ENCODE data around the gene TXNDC2. TPM values are rescaled to one million over a fixed set of nuclear protein-coding genes. Genes with fewer than 3 reads are reported as not detected.

Gene TXNDC2
- total and polyA plus RNA-seq, 4 donors: under 0.01 to 0.09 TPM; not detected in 2

- WGBS: 80% methylated on average over 3 of the region's 3 CpGs
- peaks cover 8 to 45% (median 34%) of the 10 kb centered on the region in 4 donors for H3K4me1 ChIP-seq (ENCODE audit: control insufficient read depth in 4 of 4, insufficient read depth in 4 of 4, low read length in 3 of 4)
- no peaks in the 10 kb centered on the region for H3K36me3 ChIP-seq (ENCODE audit: control insufficient read depth in 4 of 4, insufficient read depth in 3 of 4, low read depth in 1 of 4, low read length in 3 of 4)
- no peak overlapping the region for H3K27ac ChIP-seq (ENCODE audit: low read depth in 1 of 2, low read length in 2 of 2)
- H3K27me3 ChIP-seq (ENCODE audit: control insufficient read depth in 4 of 4, insufficient read depth in 4 of 4, low read length in 3 of 4): no peaks in the 10 kb centered on the region
- no peak for TF ChIP-seq CTCF (IDR thresholded peaks at IDR 0.05; ENCODE audit: low read depth, low read length, missing input control)
- no peak for TF ChIP-seq RXRA (IDR thresholded peaks at IDR 0.05)
- TF ChIP-seq HNF4A (conservative IDR thresholded peaks at IDR 0.05): no peak
- TF ChIP-seq REST (IDR thresholded peaks at IDR 0.05): no peak
- TF ChIP-seq RAD21 (IDR thresholded peaks at IDR 0.05): no peak
- TF ChIP-seq FOXA1 (IDR thresholded peaks at IDR 0.05): no peak
- TF ChIP-seq NR2F2 (IDR thresholded peaks at IDR 0.05): no peak
- no peak for TF ChIP-seq EGR1 (IDR thresholded peaks at IDR 0.05; ENCODE audit: low read depth in 2 of 2)
- TF ChIP-seq ATF3 (IDR thresholded peaks at IDR 0.05): no peak
- TF ChIP-seq HNF4G (IDR thresholded peaks at IDR 0.05): no peak
- no peak overlapping the region for H3K4me3 ChIP-seq (ENCODE audit: low read depth in 1 of 3, low read length in 3 of 3)
- no peaks in the 10 kb centered on the region for H3K9me3 ChIP-seq (ENCODE audit: control insufficient read depth in 4 of 4, low read length in 3 of 4)
- H3K9ac ChIP-seq (ENCODE audit: low read depth in 1 of 2, low read length in 2 of 2): no peak overlapping the region
- no peak for DNase-seq (ENCODE audit: low spot score)
Measured at GRCh38 chr18:9916808-9917207, 31.0 kb downstream of the TXNDC2 start.

- no peak for DNase-seq (ENCODE audit: low spot score)
- Histone ChIP-seq H3K27me3 (ENCODE audit: control insufficient read depth in 4 of 4, insufficient read depth in 4 of 4, low read length in 3 of 4) (no peaks in the 10 kb centered on the region), H3K4me3 (ENCODE audit: low read depth in 1 of 3, low read length in 3 of 3) (no peak overlapping the region), H3K9me3 (ENCODE audit: control insufficient read depth in 4 of 4, low read length in 3 of 4) (no peaks in the 10 kb centered on the region), H3K4me1 (ENCODE audit: control insufficient read depth in 4 of 4, insufficient read depth in 4 of 4, low read length in 3 of 4) (peaks cover 8 to 42% (median 31%) of the 10 kb centered on the region in 4 donors), H3K36me3 (ENCODE audit: control insufficient read depth in 4 of 4, insufficient read depth in 3 of 4, low read depth in 1 of 4, low read length in 3 of 4) (no peaks in the 10 kb centered on the region), H3K9ac (ENCODE audit: low read depth in 1 of 2, low read length in 2 of 2) (no peak overlapping the region), H3K27ac (ENCODE audit: low read depth in 1 of 2, low read length in 2 of 2) (peak overlapping the region in 1 of 2 donors; percentile 17)
- TF ChIP-seq TAF1 (conservative IDR thresholded peaks at IDR 0.05): no peak
- no peak for TF ChIP-seq REST (IDR thresholded peaks at IDR 0.05)
- no peak for TF ChIP-seq CTCF (IDR thresholded peaks at IDR 0.05; ENCODE audit: low read depth, low read length, missing input control)
- no peak for TF ChIP-seq SP1 (IDR thresholded peaks at IDR 0.05)
- TF ChIP-seq ATF3 (IDR thresholded peaks at IDR 0.05): no peak
- 40% methylated on average over 2 of the region's 2 CpGs for WGBS
Measured at GRCh38 chr18:9918016-9918680, 32.4 kb downstream of the TXNDC2 start.

Measured in liver (tissue), 9 donors.